Measurements from ENCODE around the gene TCF4. TPM values are rescaled to one million over a fixed set of nuclear protein-coding genes. Genes with fewer than 3 reads are reported as not detected.

TCF4 gene
- total RNA-seq, 1 experiment from 2014 or later = 104 TPM

GRCh38 chr18:55487997-55488396 is 100.0 kb downstream of the TCF4 start:
- H3K4me1 Mint-ChIP-seq = peaks cover 77% of the 10 kb centered on the region
- ChIA-PET CTCF (interaction anchor here (0.7 to 1.6 kb wide), 3 partner anchors 72 to 292 kb away, joined by 3 read pairs; no protein-coding TSS in a partner anchor), POLR2A (no interaction called here)
- DNase-seq (ENCODE audit: low spot score) = no peak
- no peak for TF ChIP-seq RELA (CRISPR knock-in tag; IDR thresholded peaks at IDR 0.05; ENCODE audit: borderline replicate concordance)
- H3K27ac Mint-ChIP-seq = peak overlapping the region; percentile 91
- peak overlapping the region; percentile 2; the same call in 1 of the 2 replicates for H3K4me3 Mint-ChIP-seq
- H3K36me3 Mint-ChIP-seq = peaks cover 2% of the 10 kb centered on the region; the same call in 1 of the 2 replicates
- H3K27me3 Mint-ChIP-seq (ENCODE audit: low read depth) = no peaks in the 10 kb centered on the region
- H3K9me3 Mint-ChIP-seq = no peaks in the 10 kb centered on the region
- ATAC-seq = no peak

GRCh38 chr18:55486936-55487335 is 101.1 kb downstream of the TCF4 start:
- Mint-ChIP-seq H3K4me3 (no peak overlapping the region), H3K9me3 (no peaks in the 10 kb centered on the region), H3K27ac (no peak overlapping the region), H3K4me1 (peaks cover 66% of the 10 kb centered on the region), H3K36me3 (peaks cover 8% of the 10 kb centered on the region; the same call in 1 of the 2 replicates), H3K27me3 (ENCODE audit: low read depth) (no peaks in the 10 kb centered on the region)
- TF ChIP-seq NFYB (CRISPR knock-in tag; conservative IDR thresholded peaks at IDR 0.05; ENCODE audit: low read depth) = no peak
- no peak for TF ChIP-seq HMGA2 (CRISPR knock-in tag; IDR thresholded peaks at IDR 0.05)
- no peak for TF ChIP-seq ZNF232 (CRISPR knock-in tag; IDR thresholded peaks at IDR 0.05)
- TF ChIP-seq, protein P1, sequence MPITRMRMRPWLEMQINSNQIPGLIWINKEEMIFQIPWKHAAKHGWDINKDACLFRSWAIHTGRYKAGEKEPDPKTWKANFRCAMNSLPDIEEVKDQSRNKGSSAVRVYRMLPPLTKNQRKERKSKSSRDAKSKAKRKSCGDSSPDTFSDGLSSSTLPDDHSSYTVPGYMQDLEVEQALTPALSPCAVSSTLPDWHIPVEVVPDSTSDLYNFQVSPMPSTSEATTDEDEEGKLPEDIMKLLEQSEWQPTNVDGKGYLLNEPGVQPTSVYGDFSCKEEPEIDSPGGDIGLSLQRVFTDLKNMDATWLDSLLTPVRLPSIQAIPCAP (CRISPR knock-in tag; IDR thresholded peaks at IDR 0.05) = no peak
- TF ChIP-seq CREB1 (CRISPR knock-in tag; IDR thresholded peaks at IDR 0.05) = no peak
- no peak for TF ChIP-seq RELA (CRISPR knock-in tag; IDR thresholded peaks at IDR 0.05; ENCODE audit: borderline replicate concordance)
- TF ChIP-seq CBFB (CRISPR knock-in tag; IDR thresholded peaks at IDR 0.05; ENCODE audit: low read depth) = no peak
- TF ChIP-seq, protein P2, sequence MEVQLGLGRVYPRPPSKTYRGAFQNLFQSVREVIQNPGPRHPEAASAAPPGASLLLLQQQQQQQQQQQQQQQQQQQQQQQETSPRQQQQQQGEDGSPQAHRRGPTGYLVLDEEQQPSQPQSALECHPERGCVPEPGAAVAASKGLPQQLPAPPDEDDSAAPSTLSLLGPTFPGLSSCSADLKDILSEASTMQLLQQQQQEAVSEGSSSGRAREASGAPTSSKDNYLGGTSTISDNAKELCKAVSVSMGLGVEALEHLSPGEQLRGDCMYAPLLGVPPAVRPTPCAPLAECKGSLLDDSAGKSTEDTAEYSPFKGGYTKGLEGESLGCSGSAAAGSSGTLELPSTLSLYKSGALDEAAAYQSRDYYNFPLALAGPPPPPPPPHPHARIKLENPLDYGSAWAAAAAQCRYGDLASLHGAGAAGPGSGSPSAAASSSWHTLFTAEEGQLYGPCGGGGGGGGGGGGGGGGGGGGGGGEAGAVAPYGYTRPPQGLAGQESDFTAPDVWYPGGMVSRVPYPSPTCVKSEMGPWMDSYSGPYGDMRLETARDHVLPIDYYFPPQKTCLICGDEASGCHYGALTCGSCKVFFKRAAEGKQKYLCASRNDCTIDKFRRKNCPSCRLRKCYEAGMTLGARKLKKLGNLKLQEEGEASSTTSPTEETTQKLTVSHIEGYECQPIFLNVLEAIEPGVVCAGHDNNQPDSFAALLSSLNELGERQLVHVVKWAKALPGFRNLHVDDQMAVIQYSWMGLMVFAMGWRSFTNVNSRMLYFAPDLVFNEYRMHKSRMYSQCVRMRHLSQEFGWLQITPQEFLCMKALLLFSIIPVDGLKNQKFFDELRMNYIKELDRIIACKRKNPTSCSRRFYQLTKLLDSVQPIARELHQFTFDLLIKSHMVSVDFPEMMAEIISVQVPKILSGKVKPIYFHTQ (CRISPR knock-in tag; IDR thresholded peaks at IDR 0.05) = no peak
- TF ChIP-seq ZNF317 (CRISPR knock-in tag; IDR thresholded peaks at IDR 0.05; ENCODE audit: borderline replicate concordance, low read depth) = no peak
- no peak for TF ChIP-seq EMX1 (CRISPR knock-in tag; IDR thresholded peaks at IDR 0.05)
- CTCF ChIA-PET = no interaction called here
- DNase-seq (ENCODE audit: low spot score) = no peak
- ATAC-seq = no peak
- POLR2A ChIA-PET = no interaction called here

DNA sequence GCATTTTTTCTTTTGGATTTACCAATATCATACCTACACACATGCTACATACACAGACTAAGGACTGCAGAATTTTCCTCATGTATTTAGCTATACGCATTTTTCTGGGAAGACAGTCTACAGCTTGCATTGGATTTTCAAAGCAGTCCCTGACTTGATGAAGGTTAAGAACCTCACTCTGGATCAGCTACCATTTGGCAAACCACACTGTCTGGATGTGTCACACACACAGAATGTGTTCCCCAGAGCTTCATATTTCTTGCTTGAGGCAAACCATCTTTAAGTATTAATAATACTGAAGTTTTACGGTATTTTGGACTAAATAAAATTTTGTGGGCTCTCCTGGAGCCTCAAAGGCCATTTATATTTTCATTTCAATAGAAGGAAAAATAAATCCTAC is 102.3 kb downstream of the TCF4 start:
- ChIA-PET POLR2A (no interaction called here), CTCF (interaction anchor here (1.0 kb wide), 1 partner anchor 36 kb away, joined by 3 read pairs; no protein-coding TSS in a partner anchor)
- no peaks in the 10 kb centered on the region for H3K27me3 Mint-ChIP-seq (ENCODE audit: low read depth)
- no peak overlapping the region for H3K27ac Mint-ChIP-seq
- H3K9me3 Mint-ChIP-seq = 0 out of 2 replicates have a peak, but pooled peaks cover 4% of the 10 kb centered on the region
- peaks cover 56% of the 10 kb centered on the region for H3K4me1 Mint-ChIP-seq
- ATAC-seq (no peak), DNase-seq (ENCODE audit: low spot score) (no peak)
- TF ChIP-seq, protein P3, sequence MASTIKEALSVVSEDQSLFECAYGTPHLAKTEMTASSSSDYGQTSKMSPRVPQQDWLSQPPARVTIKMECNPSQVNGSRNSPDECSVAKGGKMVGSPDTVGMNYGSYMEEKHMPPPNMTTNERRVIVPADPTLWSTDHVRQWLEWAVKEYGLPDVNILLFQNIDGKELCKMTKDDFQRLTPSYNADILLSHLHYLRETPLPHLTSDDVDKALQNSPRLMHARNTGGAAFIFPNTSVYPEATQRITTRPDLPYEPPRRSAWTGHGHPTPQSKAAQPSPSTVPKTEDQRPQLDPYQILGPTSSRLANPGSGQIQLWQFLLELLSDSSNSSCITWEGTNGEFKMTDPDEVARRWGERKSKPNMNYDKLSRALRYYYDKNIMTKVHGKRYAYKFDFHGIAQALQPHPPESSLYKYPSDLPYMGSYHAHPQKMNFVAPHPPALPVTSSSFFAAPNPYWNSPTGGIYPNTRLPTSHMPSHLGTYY (CRISPR knock-in tag; IDR thresholded peaks at IDR 0.05) = no peak
- no peak for TF ChIP-seq MYBL2 (CRISPR knock-in tag; IDR thresholded peaks at IDR 0.05)
- no peak for TF ChIP-seq ZNF423 (CRISPR knock-in tag; IDR thresholded peaks at IDR 0.05)
- TF ChIP-seq ZNF317 (CRISPR knock-in tag; IDR thresholded peaks at IDR 0.05; ENCODE audit: borderline replicate concordance, low read depth) = no peak
- TF ChIP-seq ZNF232 (CRISPR knock-in tag; IDR thresholded peaks at IDR 0.05) = no peak
- TF ChIP-seq FOXK1 (CRISPR knock-in tag; IDR thresholded peaks at IDR 0.05) = no peak
- TF ChIP-seq IRF2 (CRISPR knock-in tag; IDR thresholded peaks at IDR 0.05; ENCODE audit: borderline replicate concordance, low read depth) = no peak
- TF ChIP-seq NR2C2 (CRISPR knock-in tag; IDR thresholded peaks at IDR 0.05) = no peak
- TF ChIP-seq, protein P4, sequence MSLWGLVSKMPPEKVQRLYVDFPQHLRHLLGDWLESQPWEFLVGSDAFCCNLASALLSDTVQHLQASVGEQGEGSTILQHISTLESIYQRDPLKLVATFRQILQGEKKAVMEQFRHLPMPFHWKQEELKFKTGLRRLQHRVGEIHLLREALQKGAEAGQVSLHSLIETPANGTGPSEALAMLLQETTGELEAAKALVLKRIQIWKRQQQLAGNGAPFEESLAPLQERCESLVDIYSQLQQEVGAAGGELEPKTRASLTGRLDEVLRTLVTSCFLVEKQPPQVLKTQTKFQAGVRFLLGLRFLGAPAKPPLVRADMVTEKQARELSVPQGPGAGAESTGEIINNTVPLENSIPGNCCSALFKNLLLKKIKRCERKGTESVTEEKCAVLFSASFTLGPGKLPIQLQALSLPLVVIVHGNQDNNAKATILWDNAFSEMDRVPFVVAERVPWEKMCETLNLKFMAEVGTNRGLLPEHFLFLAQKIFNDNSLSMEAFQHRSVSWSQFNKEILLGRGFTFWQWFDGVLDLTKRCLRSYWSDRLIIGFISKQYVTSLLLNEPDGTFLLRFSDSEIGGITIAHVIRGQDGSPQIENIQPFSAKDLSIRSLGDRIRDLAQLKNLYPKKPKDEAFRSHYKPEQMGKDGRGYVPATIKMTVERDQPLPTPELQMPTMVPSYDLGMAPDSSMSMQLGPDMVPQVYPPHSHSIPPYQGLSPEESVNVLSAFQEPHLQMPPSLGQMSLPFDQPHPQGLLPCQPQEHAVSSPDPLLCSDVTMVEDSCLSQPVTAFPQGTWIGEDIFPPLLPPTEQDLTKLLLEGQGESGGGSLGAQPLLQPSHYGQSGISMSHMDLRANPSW (CRISPR knock-in tag; conservative IDR thresholded peaks at IDR 0.05; ENCODE audit: low read depth) = no peak
- TF ChIP-seq NR3C1 (CRISPR knock-in tag; conservative IDR thresholded peaks at IDR 0.05; ENCODE audit: low read depth) = no peak
- no peak for TF ChIP-seq FOXP4 (CRISPR knock-in tag; IDR thresholded peaks at IDR 0.05)
- no peak for TF ChIP-seq GABPB1 (CRISPR knock-in tag; IDR thresholded peaks at IDR 0.05)
- no peak for TF ChIP-seq HMGA2 (CRISPR knock-in tag; IDR thresholded peaks at IDR 0.05)
- no peak for TF ChIP-seq ZNF396 (CRISPR knock-in tag; IDR thresholded peaks at IDR 0.05; ENCODE audit: borderline replicate concordance)
- H3K36me3 Mint-ChIP-seq = peaks cover 16% of the 10 kb centered on the region
- H3K4me3 Mint-ChIP-seq = no peak overlapping the region

All from WTC11 (cell line).